ENCODE data around the gene ACP2.
"Not testable (repeated sequence)": the region's sequence is repeated elsewhere in the genome, so short reads cannot be mapped to it uniquely, and the experiment has no call there.

The ACP2 gene

GRCh38 chr11:47239852-47240251 is 8.8 kb downstream of the ACP2 start:
- no peak for DNase-seq

DNA sequence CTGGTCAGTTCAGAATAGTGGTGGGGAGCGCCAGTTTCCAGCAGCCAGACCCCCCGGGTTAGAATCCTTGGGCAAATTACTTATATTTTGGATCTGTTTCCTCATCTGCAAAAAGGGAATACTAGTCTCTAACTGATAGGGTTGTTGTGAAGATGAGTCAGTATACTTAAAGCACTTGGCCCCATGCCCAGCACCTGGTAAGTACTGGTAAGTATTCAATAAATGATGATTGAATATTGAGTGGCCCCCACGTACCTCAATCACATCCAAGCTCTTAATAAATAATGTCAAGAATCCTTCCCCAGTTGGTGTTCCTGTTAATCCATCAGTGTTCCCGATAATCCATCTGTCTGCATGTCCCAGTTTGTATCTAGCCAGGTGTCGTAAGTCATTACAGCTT is 12.1 kb downstream of the ACP2 start:
- DNase-seq: no peak

DNA sequence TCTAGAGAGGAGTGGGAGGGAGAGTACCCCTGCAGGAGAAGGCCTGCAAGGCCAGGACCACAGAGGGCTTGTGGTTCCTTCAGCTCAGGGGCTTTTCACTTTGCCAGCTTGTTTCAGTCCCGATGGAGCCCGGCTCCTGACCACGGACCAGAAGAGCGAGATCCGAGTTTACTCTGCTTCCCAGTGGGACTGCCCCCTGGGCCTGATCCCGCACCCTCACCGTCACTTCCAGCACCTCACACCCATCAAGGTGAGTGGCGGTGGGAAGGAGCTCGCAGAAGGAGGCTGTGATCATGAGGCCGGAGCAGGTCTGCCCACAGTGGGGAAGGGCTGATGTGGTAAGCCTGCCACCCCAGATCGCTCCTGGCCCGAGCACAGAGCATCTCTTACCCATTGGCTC is 13.5 kb downstream of the ACP2 start:
- DNase-seq: no peak

- peak; percentile 29 for DNase-seq
Measured at GRCh38 chr11:47234669-47235100, 13.9 kb downstream of the ACP2 start.

DNA sequence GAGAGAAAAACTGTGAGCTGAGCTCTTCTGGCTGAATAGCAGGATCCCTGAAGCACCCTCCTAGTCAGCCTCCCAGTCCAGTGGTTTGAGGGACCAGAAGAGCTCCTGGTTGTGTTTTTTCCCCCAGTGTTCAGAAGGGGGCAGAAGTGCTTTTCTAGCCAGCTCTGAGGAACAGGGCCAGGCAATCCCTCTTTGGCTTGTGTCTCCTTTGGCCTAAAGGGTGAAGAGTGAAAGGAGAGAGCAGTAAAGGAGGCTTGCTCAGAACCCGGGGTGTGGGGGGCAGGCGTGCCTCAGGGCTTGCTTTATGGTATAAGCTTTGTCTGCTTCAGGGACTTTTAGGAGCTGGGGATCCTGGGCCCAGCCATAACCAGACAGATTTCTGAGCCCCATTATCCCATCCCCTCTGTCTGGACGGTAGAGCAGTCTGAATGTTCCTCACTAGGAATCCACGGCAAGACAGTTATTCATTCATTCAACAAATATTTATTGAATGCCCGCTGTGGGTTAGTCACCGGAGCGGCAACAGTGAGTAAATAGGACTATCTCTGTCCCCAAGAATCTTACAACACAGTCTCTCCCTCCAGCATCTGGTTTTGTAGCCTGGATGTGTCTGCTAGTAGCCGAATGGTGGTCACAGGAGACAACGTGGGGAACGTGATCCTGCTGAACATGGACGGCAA is 14.5 kb downstream of the ACP2 start:
- DNase-seq: no peak

GRCh38 chr11:47233051-47233450 is 15.6 kb downstream of the ACP2 start:
- no peak for DNase-seq

DNA sequence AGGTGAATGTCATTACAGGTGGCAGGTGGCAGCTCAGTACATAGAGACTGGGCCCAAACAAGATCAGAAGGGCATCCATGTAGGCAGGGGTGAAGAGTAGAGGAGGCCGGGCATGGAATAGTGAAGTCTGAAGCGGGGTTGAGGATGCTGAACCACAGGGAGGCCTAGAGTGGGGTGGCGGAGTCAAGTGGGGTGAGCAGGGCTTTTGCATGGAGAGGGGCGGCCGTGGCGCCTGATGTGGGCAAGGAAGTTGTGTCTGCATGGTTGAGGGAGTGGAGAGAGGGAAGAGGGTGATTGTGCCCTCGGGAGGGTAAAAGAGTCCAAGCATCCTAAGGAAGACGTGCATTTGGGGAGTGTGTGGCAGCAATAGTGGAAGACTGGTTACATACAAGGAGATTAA is 19.5 kb downstream of the ACP2 start:
- DNase-seq: no peak

- DNase-seq: peak; percentile 30
Measured at GRCh38 chr11:47225552-47226400, 22.8 kb downstream of the ACP2 start.

GRCh38 chr11:47222696-47223095 is 25.9 kb downstream of the ACP2 start:
- no peak for DNase-seq

- no peak for DNase-seq
Measured at GRCh38 chr11:47220401-47220821, 28.2 kb downstream of the ACP2 start.

GRCh38 chr11:47216121-47216798 is 32.4 kb downstream of the ACP2 start:
- peak; percentile 78 for DNase-seq

DNA sequence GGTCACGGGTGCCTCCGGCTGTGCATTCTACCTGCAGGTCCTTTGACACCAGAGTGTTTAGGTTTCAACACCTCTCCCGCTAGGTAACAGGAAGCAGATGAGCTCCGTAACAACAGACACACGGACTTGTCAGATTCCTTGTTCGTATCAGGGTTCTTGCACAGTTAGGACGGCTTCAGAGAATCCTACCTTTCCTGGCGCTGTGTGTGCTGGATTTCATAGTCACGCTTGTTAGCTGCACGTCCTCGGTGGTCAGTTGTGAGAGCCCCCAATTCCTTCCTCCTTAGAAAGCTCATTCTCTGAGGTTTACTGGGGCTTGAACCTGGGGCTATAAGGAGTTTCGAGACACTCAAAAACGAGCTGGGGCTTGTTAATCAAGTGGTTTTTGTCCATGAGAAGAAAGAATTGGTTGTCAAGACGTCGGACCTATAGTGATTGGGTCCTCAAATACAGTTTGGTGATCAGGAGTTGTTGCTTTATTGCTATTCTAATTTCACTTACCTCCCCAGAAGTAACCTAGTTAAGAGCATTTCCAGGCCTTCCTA is 33.2 kb downstream of the ACP2 start:
- no peak for DNase-seq

DNA sequence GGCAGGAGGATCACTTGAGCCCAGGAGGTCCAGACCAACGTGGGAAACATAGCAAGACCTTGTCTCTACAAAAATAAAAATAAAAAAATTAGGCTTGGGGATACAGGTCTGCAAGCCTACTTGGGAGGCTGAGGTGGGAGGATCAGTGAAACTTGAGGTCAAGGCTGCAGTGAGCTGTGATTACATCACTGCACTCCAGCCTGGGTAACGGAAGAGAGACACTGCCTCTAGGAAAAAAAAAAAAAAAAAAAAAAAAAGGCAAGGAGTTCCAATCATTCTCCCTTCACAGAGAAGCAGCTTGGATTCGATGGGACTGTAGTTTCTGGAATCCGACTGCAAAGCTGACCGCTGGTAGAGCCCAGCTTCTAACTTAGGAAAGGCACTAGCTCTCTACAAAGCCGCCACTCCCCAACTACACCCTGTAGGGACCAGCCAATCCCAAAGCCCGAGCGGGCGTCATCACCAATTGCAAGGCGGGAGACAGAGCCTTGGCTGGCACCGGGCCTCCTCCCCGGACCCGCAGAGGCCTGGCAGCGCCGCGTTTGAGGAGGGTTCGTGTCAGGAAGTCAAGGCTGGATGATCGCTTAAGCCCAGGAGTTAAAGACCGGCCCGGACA is 34.6 kb downstream of the ACP2 start:
- peak; percentile 83 for DNase-seq

GRCh38 chr11:47212938-47213337 is 35.7 kb downstream of the ACP2 start:
- no peak for DNase-seq

DNA sequence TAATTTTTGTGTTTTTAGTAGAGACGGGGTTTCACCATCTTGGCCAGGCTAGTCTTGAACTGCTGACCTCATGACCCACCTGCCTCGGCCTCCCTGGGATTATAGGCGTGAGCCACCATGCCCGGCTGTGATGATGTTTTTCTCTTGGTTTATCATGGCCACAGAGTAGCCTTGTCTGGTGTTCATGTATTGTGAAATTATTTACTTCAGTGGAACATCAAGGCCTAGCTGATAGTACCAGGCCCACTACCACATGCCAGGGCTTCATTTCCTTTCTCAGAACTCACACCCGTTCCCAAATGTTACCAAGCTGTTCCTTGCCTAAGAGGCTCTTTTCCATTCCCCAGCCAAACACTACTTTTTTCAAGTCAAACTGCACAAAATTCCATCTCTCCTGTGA is 40.0 kb downstream of the ACP2 start:
- DNase-seq: no peak

DNA sequence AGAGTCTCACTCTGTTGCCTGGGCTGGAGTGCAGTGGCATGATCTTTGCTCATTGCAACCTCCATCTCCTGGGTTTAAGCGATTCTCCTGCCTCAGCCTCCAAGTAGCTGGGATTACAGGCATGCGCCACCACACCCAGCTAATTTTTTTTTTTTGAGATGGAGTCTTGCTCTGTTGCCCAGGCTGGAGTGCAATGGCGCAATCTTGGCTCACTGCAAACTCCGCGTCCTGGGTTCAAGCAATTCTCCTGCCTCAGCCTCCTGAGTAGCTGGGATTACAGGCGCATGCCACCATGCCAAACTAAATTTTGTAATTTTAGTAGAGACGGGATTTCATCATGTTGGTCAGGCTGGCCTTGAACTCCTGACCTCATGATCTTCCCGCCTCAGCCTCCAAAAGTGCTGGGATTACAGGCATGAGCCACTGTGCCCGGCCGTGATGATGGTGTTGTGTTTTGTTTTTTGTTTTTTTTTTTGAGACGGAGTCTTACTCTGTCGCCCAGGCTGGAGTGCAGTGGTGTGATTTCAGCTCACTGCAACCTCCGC is 40.5 kb downstream of the ACP2 start:
- DNase-seq: not testable (repeated sequence)

- no peak for DNase-seq
Measured at GRCh38 chr11:47207459-47207858, 41.2 kb downstream of the ACP2 start.

- not testable (repeated sequence) for DNase-seq
Measured at GRCh38 chr11:47206577-47206976, 42.0 kb downstream of the ACP2 start.

- no peak for DNase-seq
Measured at GRCh38 chr11:47204637-47204989, 44.0 kb downstream of the ACP2 start.

GRCh38 chr11:47202576-47202975 is 46.0 kb downstream of the ACP2 start:
- no peak for DNase-seq

- DNase-seq: no peak
Measured at GRCh38 chr11:47201015-47201414, 47.6 kb downstream of the ACP2 start.

DNA sequence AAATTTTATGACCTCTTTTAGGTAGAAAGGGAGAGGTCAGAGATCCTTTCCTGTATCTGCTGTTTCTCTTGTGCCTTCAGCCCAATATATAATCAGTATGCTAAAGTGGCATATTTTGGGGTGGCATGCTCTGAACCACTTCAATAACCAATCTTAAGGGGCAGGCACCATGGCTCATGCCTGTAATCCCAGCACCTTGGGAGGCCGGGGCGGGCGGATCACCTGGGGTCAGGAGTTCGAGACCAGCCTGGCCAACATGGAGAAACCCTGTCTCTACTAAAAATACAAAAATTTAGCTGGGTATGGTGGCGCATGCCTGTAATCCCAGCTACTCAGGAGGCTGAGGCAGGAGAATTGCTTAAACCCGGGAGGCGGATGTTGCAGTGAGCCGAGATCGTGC is 50.5 kb downstream of the ACP2 start:
- DNase-seq: not testable (repeated sequence)

DNA sequence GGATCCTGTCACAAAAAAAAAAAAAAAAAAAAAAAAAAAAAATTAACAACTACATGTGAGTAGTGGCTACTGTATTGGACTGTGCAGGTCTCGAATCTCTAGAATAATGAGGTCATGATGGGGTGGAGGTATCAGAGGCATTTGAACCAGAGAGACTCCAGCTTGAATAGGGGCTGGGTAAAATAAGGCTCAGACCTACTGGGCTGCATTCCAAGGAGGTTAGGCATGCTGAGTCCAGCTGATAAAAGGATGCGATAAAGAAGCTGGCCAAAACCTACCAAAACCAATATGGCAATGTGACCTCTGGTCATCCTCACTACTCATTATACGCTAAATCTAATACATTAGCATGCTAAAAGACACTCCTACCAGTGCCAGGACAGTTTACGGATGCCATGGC is 56.5 kb downstream of the ACP2 start:
- DNase-seq: no peak
